Measurements from ENCODE around the gene EXOC3L1.

Gene EXOC3L1

GRCh38 chr16:67204076-67204475 lies 14.1 kb upstream of the EXOC3L1 start:
- ATAC-seq = no peak
- TF ChIP-seq GLIS3 (CRISPR knock-in tag; IDR thresholded peaks at IDR 0.05) = no peak
- TF ChIP-seq POU6F1 (CRISPR knock-in tag; IDR thresholded peaks at IDR 0.05; ENCODE audit: borderline replicate concordance, low read depth) = no peak
- no peak for TF ChIP-seq PATZ1 (CRISPR knock-in tag; IDR thresholded peaks at IDR 0.05; ENCODE audit: borderline replicate concordance)
- no peak for TF ChIP-seq ARNTL (CRISPR knock-in tag; IDR thresholded peaks at IDR 0.05; ENCODE audit: borderline replicate concordance, low read depth)
- no peak for TF ChIP-seq CSRNP3 (CRISPR knock-in tag; IDR thresholded peaks at IDR 0.05)
- TF ChIP-seq TOX (CRISPR knock-in tag; IDR thresholded peaks at IDR 0.05; ENCODE audit: borderline replicate concordance) = no peak
- no peak for TF ChIP-seq PPARA (CRISPR knock-in tag; IDR thresholded peaks at IDR 0.05; ENCODE audit: borderline replicate concordance)
- no peak for TF ChIP-seq ISL1 (CRISPR knock-in tag; IDR thresholded peaks at IDR 0.05)
- no peak for TF ChIP-seq ZNF565 (CRISPR knock-in tag; conservative IDR thresholded peaks at IDR 0.05; ENCODE audit: low read depth)
- TF ChIP-seq ZFP30 (CRISPR knock-in tag; IDR thresholded peaks at IDR 0.05) = no peak
- no peak for TF ChIP-seq CSDC2 (CRISPR knock-in tag; IDR thresholded peaks at IDR 0.05)
- TF ChIP-seq RARB (CRISPR knock-in tag; IDR thresholded peaks at IDR 0.05) = no peak
- TF ChIP-seq ZFP3 (CRISPR knock-in tag; IDR thresholded peaks at IDR 0.05) = no peak
- no peak for TF ChIP-seq ZNF70 (CRISPR knock-in tag; IDR thresholded peaks at IDR 0.05)
- no peak for TF ChIP-seq CREB5 (CRISPR knock-in tag; IDR thresholded peaks at IDR 0.05; ENCODE audit: low read depth)
- no peak for TF ChIP-seq ZNF8 (CRISPR knock-in tag; IDR thresholded peaks at IDR 0.05)
- no peak for TF ChIP-seq TCF4 (CRISPR knock-in tag; IDR thresholded peaks at IDR 0.05; ENCODE audit: borderline replicate concordance)
- no peak for TF ChIP-seq SNAI2 (CRISPR knock-in tag; IDR thresholded peaks at IDR 0.05)
- TF ChIP-seq TSHZ2 (CRISPR knock-in tag; IDR thresholded peaks at IDR 0.05) = no peak

- ATAC-seq = no peak
- TF ChIP-seq GLIS3 (CRISPR knock-in tag; IDR thresholded peaks at IDR 0.05) (no peak), ARNTL (CRISPR knock-in tag; IDR thresholded peaks at IDR 0.05; ENCODE audit: borderline replicate concordance, low read depth) (no peak), TOX (CRISPR knock-in tag; IDR thresholded peaks at IDR 0.05; ENCODE audit: borderline replicate concordance) (no peak), OSR1 (CRISPR knock-in tag; IDR thresholded peaks at IDR 0.05) (no peak), TSHZ2 (CRISPR knock-in tag; IDR thresholded peaks at IDR 0.05) (no peak), CSDC2 (CRISPR knock-in tag; IDR thresholded peaks at IDR 0.05) (no peak), ZNF70 (CRISPR knock-in tag; IDR thresholded peaks at IDR 0.05) (no peak), ZC3H10 (CRISPR knock-in tag; IDR thresholded peaks at IDR 0.05) (no peak), ZNF8 (CRISPR knock-in tag; IDR thresholded peaks at IDR 0.05) (no peak), ZFP3 (CRISPR knock-in tag; IDR thresholded peaks at IDR 0.05) (no peak), BACH2 (CRISPR knock-in tag; IDR thresholded peaks at IDR 0.05; ENCODE audit: borderline replicate concordance) (no peak), ESRRG (CRISPR knock-in tag; IDR thresholded peaks at IDR 0.05) (no peak), PATZ1 (CRISPR knock-in tag; IDR thresholded peaks at IDR 0.05; ENCODE audit: borderline replicate concordance) (no peak), ZNF565 (CRISPR knock-in tag; conservative IDR thresholded peaks at IDR 0.05; ENCODE audit: low read depth) (no peak), ISL1 (CRISPR knock-in tag; IDR thresholded peaks at IDR 0.05) (no peak), CSRNP3 (CRISPR knock-in tag; IDR thresholded peaks at IDR 0.05) (no peak), TCF4 (CRISPR knock-in tag; IDR thresholded peaks at IDR 0.05; ENCODE audit: borderline replicate concordance) (no peak)
These were observed 13.1 kb upstream of the EXOC3L1 start for GRCh38 chr16:67202956-67203493.

Data from SK-N-SH treated with all-trans-retinoic acid at 6 μM for 48 hours (cell line).